ENCODE data around the gene GLG1. TPM values are rescaled to one million over a fixed set of nuclear protein-coding genes. Genes with fewer than 3 reads are reported as not detected.

GLG1 gene
- total RNA-seq, 2 donors from 2014 or later: 96.9 to 98.3 TPM

GRCh38 chr16:74649839-74650504, 43.1 kb upstream of the GLG1 start:
- Histone ChIP-seq H3K36me3 (no peaks in the 10 kb centered on the region), H3K4me1 (no peaks in the 10 kb centered on the region), H3K27me3 (no peaks in the 10 kb centered on the region), H3K9me3 (no peaks in the 10 kb centered on the region), H3K27ac (no peak overlapping the region), H3K9ac (ENCODE audit: low read depth in 2 of 2, low read length in 2 of 2) (no peak overlapping the region), H3K4me3 (no peak overlapping the region)
- no peak for DNase-seq
- no peak for TF ChIP-seq CTCF (IDR thresholded peaks at IDR 0.05)
- intact Hi-C loops (cut with DNase I): no loop called here

GRCh38 chr16:74641969-74642368, 35.1 kb upstream of the GLG1 start:
- DNase-seq: no peak
- H3K36me3 ChIP-seq: no peaks in the 10 kb centered on the region
- no peaks in the 10 kb centered on the region for H3K9me3 ChIP-seq
- H3K9ac ChIP-seq (ENCODE audit: low read depth in 2 of 2, low read length in 2 of 2): no peak overlapping the region
- H3K27me3 ChIP-seq: no peaks in the 10 kb centered on the region
- no peak overlapping the region for H3K4me3 ChIP-seq
- no peaks in the 10 kb centered on the region for H3K4me1 ChIP-seq
- intact Hi-C loops (cut with DNase I): no loop called here
- TF ChIP-seq CTCF (IDR thresholded peaks at IDR 0.05): no peak
- H3K27ac ChIP-seq: no peak overlapping the region

GRCh38 chr16:74637742-74638453, 31.0 kb upstream of the GLG1 start:
- no peak overlapping the region for H3K4me3 ChIP-seq
- no peak for DNase-seq
- H3K4me1 ChIP-seq: no peaks in the 10 kb centered on the region
- H3K27me3 ChIP-seq: no peaks in the 10 kb centered on the region
- no peaks in the 10 kb centered on the region for H3K36me3 ChIP-seq
- intact Hi-C loops (cut with DNase I): no loop called here
- no peaks in the 10 kb centered on the region for H3K9me3 ChIP-seq
- no peak overlapping the region for H3K27ac ChIP-seq
- TF ChIP-seq CTCF (IDR thresholded peaks at IDR 0.05): no peak
- H3K9ac ChIP-seq (ENCODE audit: low read depth in 2 of 2, low read length in 2 of 2): no peak overlapping the region

- H3K27ac ChIP-seq: no peak overlapping the region
- no peaks in the 10 kb centered on the region for H3K27me3 ChIP-seq
- intact Hi-C loops (cut with DNase I): no loop called here
- H3K36me3 ChIP-seq: peaks cover 3% of the 10 kb centered on the region
- H3K9ac ChIP-seq (ENCODE audit: low read depth in 2 of 2, low read length in 2 of 2): no peak overlapping the region
- no peak for TF ChIP-seq CTCF (IDR thresholded peaks at IDR 0.05)
- no peaks in the 10 kb centered on the region for H3K4me1 ChIP-seq
- no peak for DNase-seq
- no peaks in the 10 kb centered on the region for H3K9me3 ChIP-seq
- H3K4me3 ChIP-seq: no peak overlapping the region
Observed at GRCh38 chr16:74635303-74635702, 28.4 kb upstream of the GLG1 start.

GRCh38 chr16:74633686-74634085, 26.8 kb upstream of the GLG1 start:
- Histone ChIP-seq H3K36me3 (peaks cover 3% of the 10 kb centered on the region), H3K27me3 (no peaks in the 10 kb centered on the region), H3K27ac (no peak overlapping the region), H3K4me1 (no peaks in the 10 kb centered on the region), H3K9me3 (no peaks in the 10 kb centered on the region), H3K4me3 (no peak overlapping the region), H3K9ac (ENCODE audit: low read depth in 2 of 2, low read length in 2 of 2) (no peak overlapping the region)
- intact Hi-C loops (cut with DNase I): no loop called here
- no peak for DNase-seq
- TF ChIP-seq CTCF (IDR thresholded peaks at IDR 0.05): no peak
